Kidney (tissue), 14 donors: ENCODE results near the gene HSPA12A. TPM values are rescaled to one million over a fixed set of nuclear protein-coding genes. Genes with fewer than 3 reads are reported as not detected.

Source experiments
- DNase-seq, 5 donors: peaks; one replicate each; pipeline ENCODE4 v3.0.0-alpha.2; 2013 to 2020
- FAIRE-seq: peaks from 2 replicates; lab custom pipeline; 2012; peaks lifted over from hg19 to GRCh38; lab: Jason Lieb, UNC
- H3K27ac ChIP-seq, 2 donors: one replicate each; pipeline ENCODE4 v1.7.0; 2013; ENCODE audit warnings: low read depth in 2 of 2, low read length in 2 of 2, inconsistent platforms in 1 of 2
- H3K27me3 ChIP-seq: one replicate; pipeline ENCODE4 v1.7.1; 2013; ENCODE audit warnings: low read length, inconsistent platforms; ENCODE audit not compliant: control insufficient read depth, insufficient read depth
- H3K36me3 ChIP-seq, 3 donors: one replicate each; pipeline versions ENCODE4 v1.7.0 to v1.7.1; 2013; ENCODE audit warnings: low read length in 3 of 3, control low read depth in 1 of 3, inconsistent platforms in 1 of 3; ENCODE audit not compliant: insufficient read depth in 3 of 3, control insufficient read depth in 2 of 3
- H3K4me1 ChIP-seq, 3 donors: one replicate each; pipeline versions ENCODE4 v1.7.0 to v1.7.1; 2013; ENCODE audit warnings: low read length in 3 of 3, inconsistent platforms in 1 of 3, low read depth in 1 of 3; ENCODE audit not compliant: control insufficient read depth in 2 of 3, insufficient read depth in 2 of 3
- H3K4me3 ChIP-seq, 3 donors: one replicate each; pipeline versions ENCODE4 v1.7.0 to v1.8.1; 2013; ENCODE audit warnings: low read length in 3 of 3, control low read depth in 1 of 3, inconsistent platforms in 1 of 3
- H3K9ac ChIP-seq, 3 donors: one replicate each; pipeline versions ENCODE4 v1.7.0 to v1.7.1; 2013; ENCODE audit warnings: low read length in 3 of 3, control low read depth in 1 of 3, inconsistent platforms in 1 of 3
- H3K9me3 ChIP-seq, 3 donors: one replicate each; pipeline versions ENCODE4 v1.7.0 to v1.7.1; 2013; ENCODE audit warnings: low read length in 3 of 3, control low read depth in 1 of 3, inconsistent platforms in 1 of 3; ENCODE audit not compliant: control insufficient read depth in 2 of 3, insufficient read depth in 1 of 3
- intact Hi-C: fragments of 100-400 bp; cut with DNase I; formaldehyde crosslinking; loops from one replicate; pipeline ENCODE4 v1.11.1; 2022
- polyA plus RNA-seq: library from polyadenylated mRNA; stranded (reverse); fragments of 350-450 nt; fragmentation: Illumina TruSeq; extraction: RNeasy Lipid Tissue Mini Kit (QIAGEN cat#74804); gene quantifications from one replicate; pipeline ENCODE4 v1.2.3, GENCODE V29; 2014; ENCODE audit warnings: low read depth, low replicate concordance; ENCODE audit not compliant: insufficient read depth
- total RNA-seq: library from RNA; stranded (reverse); fragmentation: NEBNext Ultra II Directional; extraction: Animal tissue kit (Norgen Biotek cat#: 25700); gene quantifications from one replicate; pipeline ENCODE4 v1.2.1, GENCODE V29; 2021
- TF ChIP-seq, protein P1 (sequence below): IDR thresholded peaks from 3 replicates; pipeline ENCODE4 v1.5.1; 2012; ENCODE audit warnings: mild to moderate bottlenecking, moderate library complexity, borderline replicate concordance; ENCODE audit not compliant: insufficient read depth; ENCODE audit errors: extremely low read depth
- donor health status: control.
- donor health status: control.
- donor health status: control.
- donor health status: control.
- donor health status: control.
- donor health status: DM: yes; HTN: yes; CAD: no.
- donor health status: Normal renal cell carcinoma (clear cell type).

HSPA12A gene
- total and polyA plus RNA-seq, 2 donors from 2014 or later: 18.9 to 33.5 TPM

DNA sequence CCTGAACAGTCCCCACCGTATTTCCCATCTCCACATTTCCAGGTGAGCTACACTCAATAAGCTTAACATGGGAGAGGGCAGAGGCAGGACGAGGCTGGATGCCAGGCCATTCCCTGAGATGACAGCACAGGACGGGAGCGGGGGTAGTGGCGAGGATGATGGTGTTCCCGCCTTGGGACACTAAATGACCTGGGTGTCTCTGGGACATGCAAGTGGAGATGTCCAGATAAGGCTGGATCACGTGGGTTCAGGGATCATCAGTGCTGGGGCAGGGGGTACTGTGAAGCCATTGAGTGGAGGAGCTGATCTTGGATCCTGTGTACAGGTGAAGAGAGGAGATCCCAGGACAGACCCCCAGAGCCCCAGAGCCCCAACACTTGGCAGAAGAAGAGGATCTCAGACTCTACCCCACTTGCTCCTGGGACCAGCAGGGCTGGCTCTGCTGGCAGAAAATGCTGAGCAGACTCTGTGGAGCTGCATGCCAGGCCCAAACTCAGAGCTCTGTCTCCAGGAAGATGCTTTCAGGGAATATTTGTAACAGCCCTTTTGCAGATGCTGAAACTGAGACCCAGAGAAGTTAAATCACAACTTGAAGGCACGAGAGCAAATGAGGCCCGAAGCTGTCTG is 29.7 kb upstream of the HSPA12A start:
- Histone ChIP-seq H3K9me3 (no peaks in the 10 kb centered on the region), H3K36me3 (no peaks in the 10 kb centered on the region), H3K9ac (no peak overlapping the region), H3K27ac (no peak overlapping the region), H3K4me1 (peaks cover 0 to 8% (median 2%) of the 10 kb centered on the region in 3 donors), H3K27me3 (no peaks in the 10 kb centered on the region), H3K4me3 (no peak overlapping the region)
- FAIRE-seq: no peak
- DNase-seq: no peak
- intact Hi-C loops: no loop called here
- TF ChIP-seq, protein P1, sequence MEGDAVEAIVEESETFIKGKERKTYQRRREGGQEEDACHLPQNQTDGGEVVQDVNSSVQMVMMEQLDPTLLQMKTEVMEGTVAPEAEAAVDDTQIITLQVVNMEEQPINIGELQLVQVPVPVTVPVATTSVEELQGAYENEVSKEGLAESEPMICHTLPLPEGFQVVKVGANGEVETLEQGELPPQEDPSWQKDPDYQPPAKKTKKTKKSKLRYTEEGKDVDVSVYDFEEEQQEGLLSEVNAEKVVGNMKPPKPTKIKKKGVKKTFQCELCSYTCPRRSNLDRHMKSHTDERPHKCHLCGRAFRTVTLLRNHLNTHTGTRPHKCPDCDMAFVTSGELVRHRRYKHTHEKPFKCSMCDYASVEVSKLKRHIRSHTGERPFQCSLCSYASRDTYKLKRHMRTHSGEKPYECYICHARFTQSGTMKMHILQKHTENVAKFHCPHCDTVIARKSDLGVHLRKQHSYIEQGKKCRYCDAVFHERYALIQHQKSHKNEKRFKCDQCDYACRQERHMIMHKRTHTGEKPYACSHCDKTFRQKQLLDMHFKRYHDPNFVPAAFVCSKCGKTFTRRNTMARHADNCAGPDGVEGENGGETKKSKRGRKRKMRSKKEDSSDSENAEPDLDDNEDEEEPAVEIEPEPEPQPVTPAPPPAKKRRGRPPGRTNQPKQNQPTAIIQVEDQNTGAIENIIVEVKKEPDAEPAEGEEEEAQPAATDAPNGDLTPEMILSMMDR: no peak

DNA sequence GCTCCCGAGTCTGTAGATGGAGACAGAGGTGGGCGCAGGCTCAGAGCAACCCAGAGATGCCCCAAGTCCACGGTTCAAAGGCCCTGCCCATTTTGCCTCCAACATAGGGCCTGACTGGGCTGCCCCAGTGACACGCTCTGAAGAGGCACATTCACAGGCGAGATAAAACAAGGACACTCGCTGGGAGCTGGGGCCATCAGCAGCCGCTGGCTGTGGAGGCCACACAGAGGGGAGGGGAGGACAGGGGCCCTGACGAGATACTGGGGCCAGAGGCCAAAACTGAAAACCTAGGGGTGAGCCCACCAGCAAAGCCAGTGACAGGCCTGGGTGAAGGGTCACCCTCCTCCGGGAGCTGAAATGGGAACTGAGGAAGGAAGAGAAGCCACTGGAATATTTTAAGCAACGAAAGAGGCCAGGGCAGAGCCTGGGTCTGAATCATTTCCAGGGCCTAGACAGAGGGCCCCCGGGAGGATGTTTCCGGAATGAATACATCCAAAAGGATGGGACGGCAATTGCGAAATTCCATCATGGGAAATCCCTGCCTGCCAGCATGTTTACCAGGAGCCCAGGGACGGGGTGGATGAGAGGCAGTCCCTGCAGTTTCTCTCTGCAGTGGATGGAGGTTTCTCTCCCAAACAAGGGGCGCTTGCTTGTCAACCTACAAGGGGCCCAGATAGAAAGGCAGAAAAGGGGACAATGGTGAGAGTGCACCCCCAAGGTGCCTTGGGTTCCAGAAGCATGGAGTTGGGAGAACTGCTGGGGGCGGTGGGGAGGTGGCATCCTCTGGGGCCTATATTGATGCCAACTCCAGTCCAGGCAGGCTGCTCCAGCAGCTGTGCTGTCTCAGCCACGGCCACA is 29.0 kb upstream of the HSPA12A start:
- peak in 2 of 5 donors; percentile 35 to 93 for DNase-seq

DNA sequence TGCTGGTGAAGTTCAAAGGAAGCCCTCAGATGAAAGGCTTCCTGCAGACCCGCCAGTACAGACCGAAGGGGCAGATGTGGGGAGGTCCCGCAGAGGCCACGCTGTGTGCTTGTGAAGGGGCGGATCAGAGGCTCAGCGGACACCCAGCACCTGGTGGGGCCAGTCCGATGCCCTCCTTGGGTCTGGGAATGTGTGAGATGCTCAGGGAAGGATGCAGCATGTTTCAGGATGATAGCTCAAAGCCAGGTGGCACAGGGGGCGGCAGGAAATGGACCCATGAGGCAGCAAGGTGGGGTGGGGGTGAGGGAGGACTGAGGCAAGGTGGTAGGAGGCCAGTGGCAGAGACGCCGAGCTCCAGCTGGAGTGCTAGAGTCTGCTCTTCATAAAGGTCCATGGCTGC is 27.9 kb upstream of the HSPA12A start:
- Histone ChIP-seq H3K9me3 (no peaks in the 10 kb centered on the region), H3K9ac (no peak overlapping the region), H3K4me1 (peaks cover 0 to 20% (median 8%) of the 10 kb centered on the region in 3 donors), H3K36me3 (no peaks in the 10 kb centered on the region), H3K27me3 (no peaks in the 10 kb centered on the region), H3K4me3 (no peak overlapping the region), H3K27ac (peak overlapping the region in 1 of 2 donors; percentile 23)
- TF ChIP-seq, protein P1: no peak
- intact Hi-C loops: no loop called here
- no peak for DNase-seq
- FAIRE-seq: no peak

More for the DNA sequence above, 29.0 kb upstream of the HSPA12A start:
- no peaks in the 10 kb centered on the region for H3K9me3 ChIP-seq
- no peak for FAIRE-seq
- H3K27ac ChIP-seq: peak overlapping the region in 1 of 2 donors; percentile 32
- no peaks in the 10 kb centered on the region for H3K36me3 ChIP-seq
- intact Hi-C loops: no loop called here
- TF ChIP-seq, protein P1: no peak
- H3K27me3 ChIP-seq: no peaks in the 10 kb centered on the region
- H3K4me3 ChIP-seq: no peak overlapping the region
- peaks cover 0 to 13% (median 8%) of the 10 kb centered on the region in 3 donors for H3K4me1 ChIP-seq
- no peak overlapping the region for H3K9ac ChIP-seq
